Right lobe of liver (tissue), 4 donors: ENCODE data around the gene PTH2.

ENCODE experiments used
- CTCF ChIP-seq, 4 donors: fragments of 200-600 bp in 3 of 4; fragments of 450-650 bp in 1 of 4; IDR thresholded peaks; one replicate each; pipeline versions ENCODE4 v1.5.1 to v1.8.0; 2016 to 2022; ENCODE audit warnings: antibody characterized with exemption in 4 of 4, mild to moderate bottlenecking in 2 of 4
- POLR2A ChIP-seq: fragments of 450-650 bp; IDR thresholded peaks from one replicate; pipeline ENCODE4 v1.6.1; 2017; ENCODE audit warnings: antibody characterized with exemption, mild to moderate bottlenecking
- donor health status: DM: no; HTN: no; CAD: no.
- donor health status: DM: no; HTN: no; CAD: no.
- donor health status: DM: no; HTN: yes; CAD: no.

- TF ChIP-seq CTCF (IDR thresholded peaks at IDR 0.05) (no peak), POLR2A (no peak)
Observed at GRCh38 chr19:49439836-49440235, 16.6 kb upstream of the PTH2 start.
